Measurements from ENCODE around the gene MIGA2.

MIGA2 gene

DNA sequence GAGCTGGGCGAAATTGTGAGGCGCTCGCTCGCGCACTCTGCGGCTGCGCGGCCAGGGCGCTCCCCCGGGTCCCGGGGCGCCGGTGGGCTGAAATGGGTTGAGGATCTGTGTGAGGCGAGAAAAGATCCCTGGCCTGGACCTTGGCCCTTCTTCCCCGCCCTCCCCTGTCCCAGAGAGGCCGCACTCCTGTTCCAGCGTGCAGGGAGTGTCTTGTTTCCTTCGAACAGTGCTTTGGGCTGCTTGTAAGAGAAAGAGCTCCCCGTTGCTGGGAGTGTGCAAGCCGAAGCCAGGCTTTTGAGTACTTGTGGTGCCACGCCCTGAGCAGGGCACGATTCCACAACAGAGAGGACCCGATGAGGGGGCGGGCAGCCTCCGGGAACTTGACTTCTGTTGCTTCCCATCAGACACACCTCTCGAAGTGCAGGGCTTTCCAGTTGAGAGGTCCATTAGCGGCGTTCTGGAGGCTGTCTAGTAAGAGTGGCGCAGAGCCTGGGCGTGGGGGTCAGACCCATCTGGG, 45.0 kb downstream of the MIGA2 start:
- no peak for DNase-seq (ENCODE audit: low read depth, low spot score)
- WGBS (ENCODE audit: insufficient coverage, insufficient read length) = no CpG with 5 or more reads among the region's 30 CpGs

DNA sequence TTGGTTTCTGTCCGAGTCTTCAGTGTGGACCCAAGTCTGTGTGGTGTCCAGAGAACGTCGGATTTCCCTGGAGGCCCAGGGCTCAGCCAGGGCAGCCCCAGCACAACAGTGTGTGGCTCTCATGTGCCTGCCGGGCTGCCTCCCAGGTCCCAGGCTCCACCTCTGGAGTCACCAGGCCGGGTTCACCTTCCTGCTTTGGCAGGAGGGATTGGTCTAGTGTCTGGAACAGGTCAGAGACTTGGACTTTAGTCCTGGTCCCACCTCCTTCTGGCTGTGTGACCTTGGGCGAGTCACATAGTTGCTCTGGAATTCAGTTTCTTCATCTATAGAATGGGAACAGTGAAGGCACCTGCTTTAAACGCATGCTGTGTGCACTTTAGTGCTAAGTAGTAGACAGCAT, 47.7 kb downstream of the MIGA2 start:
- no peaks in the 10 kb centered on the region for H3K4me1 ChIP-seq (ENCODE audit: control insufficient read depth, insufficient read depth, low read length)
- no peaks in the 10 kb centered on the region for H3K27me3 ChIP-seq (ENCODE audit: control insufficient read depth, insufficient read depth, low read length)
- WGBS (ENCODE audit: insufficient coverage, insufficient read length) = no CpG with 5 or more reads among the region's 7 CpGs
- no peak overlapping the region for H3K27ac ChIP-seq (ENCODE audit: low read length)
- peaks cover 19% of the 10 kb centered on the region for H3K36me3 ChIP-seq (ENCODE audit: control insufficient read depth, insufficient read depth, low read length)
- no peak for DNase-seq (ENCODE audit: low read depth, low spot score)
- no peaks in the 10 kb centered on the region for H3K9me3 ChIP-seq (ENCODE audit: control insufficient read depth, insufficient read depth, low read length)
- no peak overlapping the region for H3K4me3 ChIP-seq (ENCODE audit: low read length)

More for the DNA sequence above, 45.0 kb downstream of the MIGA2 start:
- Histone ChIP-seq H3K9me3 (ENCODE audit: control insufficient read depth, insufficient read depth, low read length) (no peaks in the 10 kb centered on the region), H3K4me1 (ENCODE audit: control insufficient read depth, insufficient read depth, low read length) (no peaks in the 10 kb centered on the region), H3K36me3 (ENCODE audit: control insufficient read depth, insufficient read depth, low read length) (peaks cover 13% of the 10 kb centered on the region), H3K27ac (ENCODE audit: low read length) (no peak overlapping the region), H3K4me3 (ENCODE audit: low read length) (peak overlapping the region; percentile 94; the same call in 1 of the 2 replicates), H3K27me3 (ENCODE audit: control insufficient read depth, insufficient read depth, low read length) (no peaks in the 10 kb centered on the region)

DNA sequence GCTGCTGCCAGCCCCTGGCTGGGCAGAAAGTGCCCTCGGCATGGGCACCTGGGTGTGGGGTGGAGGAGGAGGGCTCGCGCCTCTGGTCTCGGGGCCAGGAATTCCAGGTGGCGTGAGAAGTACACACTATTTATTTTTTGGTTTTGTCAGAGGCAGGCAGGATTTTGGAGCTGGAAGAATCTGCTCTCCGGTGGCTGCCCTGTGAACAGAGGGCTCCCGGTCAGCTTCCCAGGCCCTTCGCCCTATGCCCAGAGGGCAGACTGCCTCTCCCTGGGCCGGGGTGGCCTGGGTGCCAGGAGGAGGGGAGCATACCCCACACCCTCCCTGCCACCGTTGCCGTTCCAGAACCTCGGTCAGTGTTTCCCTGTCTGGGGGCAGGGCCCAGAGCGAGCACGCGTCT, 52.8 kb downstream of the MIGA2 start:
- DNase-seq (ENCODE audit: low read depth, low spot score) = no peak
- Histone ChIP-seq H3K27ac (ENCODE audit: low read length) (no peak overlapping the region), H3K27me3 (ENCODE audit: control insufficient read depth, insufficient read depth, low read length) (no peaks in the 10 kb centered on the region), H3K4me1 (ENCODE audit: control insufficient read depth, insufficient read depth, low read length) (no peaks in the 10 kb centered on the region), H3K36me3 (ENCODE audit: control insufficient read depth, insufficient read depth, low read length) (peaks cover 19% of the 10 kb centered on the region), H3K9me3 (ENCODE audit: control insufficient read depth, insufficient read depth, low read length) (no peaks in the 10 kb centered on the region), H3K4me3 (ENCODE audit: low read length) (no peak overlapping the region)
- WGBS (ENCODE audit: insufficient coverage, insufficient read length) = no CpG with 5 or more reads among the region's 15 CpGs

DNA sequence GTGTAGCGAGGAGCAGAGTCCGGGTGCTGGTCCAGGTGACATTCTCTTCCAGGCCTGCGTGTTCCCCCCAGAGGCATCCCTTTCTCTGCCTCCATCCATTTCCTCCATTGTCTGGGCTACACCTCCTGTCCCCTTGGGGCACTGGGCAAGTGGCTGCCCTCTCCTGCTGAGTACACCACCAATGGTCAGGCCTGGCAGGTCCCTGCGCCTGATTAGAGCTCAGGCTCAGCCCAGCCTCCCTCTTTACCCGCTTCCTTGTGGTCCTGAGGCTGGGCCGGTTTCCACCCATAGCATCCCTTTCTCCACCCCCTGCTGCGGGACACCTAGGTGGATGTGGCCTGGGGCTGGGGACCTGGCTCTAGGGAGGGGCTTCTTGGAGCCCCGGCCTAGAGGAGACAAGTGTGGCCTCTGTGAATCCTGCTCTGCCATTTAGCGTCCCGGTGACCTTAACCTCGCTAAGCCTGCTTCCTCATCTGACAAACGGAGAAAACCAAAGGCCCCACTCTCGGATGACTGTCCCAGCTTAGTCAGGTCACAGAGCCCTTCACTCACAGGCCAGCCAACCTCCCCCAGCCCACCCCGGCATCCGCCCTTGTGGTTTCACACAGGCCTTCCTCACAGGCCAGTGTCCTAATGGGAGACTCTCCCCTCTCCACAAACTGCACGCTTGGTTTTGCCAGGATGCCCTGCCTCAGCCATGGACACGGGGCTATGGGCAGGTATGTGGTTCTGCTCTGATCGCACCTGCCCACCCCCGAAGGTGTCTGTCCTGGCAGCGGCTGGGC, 57.4 kb downstream of the MIGA2 start:
- no peaks in the 10 kb centered on the region; the same call in 1 of the 2 replicates for H3K36me3 ChIP-seq (ENCODE audit: control insufficient read depth, insufficient read depth, low read length)
- no peak for DNase-seq (ENCODE audit: low read depth, low spot score)
- no peak overlapping the region for H3K27ac ChIP-seq (ENCODE audit: low read length)
- no CpG with 5 or more reads among the region's 20 CpGs for WGBS (ENCODE audit: insufficient coverage, insufficient read length)
- no peaks in the 10 kb centered on the region for H3K27me3 ChIP-seq (ENCODE audit: control insufficient read depth, insufficient read depth, low read length)
- H3K9me3 ChIP-seq (ENCODE audit: control insufficient read depth, insufficient read depth, low read length) = no peaks in the 10 kb centered on the region
- H3K4me3 ChIP-seq (ENCODE audit: low read length) = no peak overlapping the region
- H3K4me1 ChIP-seq (ENCODE audit: control insufficient read depth, insufficient read depth, low read length) = no peaks in the 10 kb centered on the region

DNA sequence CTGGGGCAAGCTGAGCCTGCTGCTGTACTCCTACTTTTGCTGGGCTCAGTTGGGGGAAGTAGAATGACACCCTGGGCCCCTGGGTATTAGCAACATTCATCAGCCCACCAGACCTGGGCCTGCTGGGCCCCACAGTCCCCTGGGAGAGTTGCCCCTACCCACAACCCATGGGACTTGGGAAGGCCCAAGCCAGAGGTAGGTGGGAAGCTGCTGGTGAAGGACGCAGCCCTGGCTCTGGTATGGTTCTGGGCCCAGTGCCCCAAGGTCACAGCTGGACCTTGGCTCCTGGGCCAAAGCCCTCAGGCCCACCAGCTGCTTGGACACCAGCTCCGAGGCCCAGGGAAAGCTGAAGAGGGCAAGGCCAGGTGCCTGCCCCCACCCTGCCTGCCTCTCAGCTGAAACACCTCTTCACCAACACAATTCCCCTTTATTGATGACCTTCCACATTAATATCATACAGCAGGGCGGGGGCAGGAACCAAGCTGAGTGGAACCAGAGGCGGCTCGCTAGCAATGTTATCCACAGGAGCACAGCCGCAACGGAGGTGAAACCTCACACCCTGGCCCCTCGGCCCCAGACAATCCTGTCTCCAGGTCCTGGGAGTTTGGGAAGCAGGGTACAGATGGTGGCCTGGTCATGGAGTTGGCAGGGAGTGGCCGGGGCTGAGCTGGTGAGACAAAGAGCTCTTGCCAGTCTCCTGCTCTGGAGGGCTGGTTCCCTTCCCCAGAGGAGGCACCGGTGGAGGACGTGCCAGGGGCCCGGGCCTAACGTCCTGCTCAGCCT, 58.2 kb downstream of the MIGA2 start:
- Histone ChIP-seq H3K36me3 (ENCODE audit: control insufficient read depth, insufficient read depth, low read length) (no peaks in the 10 kb centered on the region; the same call in 1 of the 2 replicates), H3K27ac (ENCODE audit: low read length) (no peak overlapping the region), H3K4me1 (ENCODE audit: control insufficient read depth, insufficient read depth, low read length) (no peaks in the 10 kb centered on the region), H3K27me3 (ENCODE audit: control insufficient read depth, insufficient read depth, low read length) (no peaks in the 10 kb centered on the region), H3K4me3 (ENCODE audit: low read length) (no peak overlapping the region), H3K9me3 (ENCODE audit: control insufficient read depth, insufficient read depth, low read length) (no peaks in the 10 kb centered on the region)
- no CpG with 5 or more reads among the region's 13 CpGs for WGBS (ENCODE audit: insufficient coverage, insufficient read length)
- DNase-seq (ENCODE audit: low read depth, low spot score) = no peak

DNA sequence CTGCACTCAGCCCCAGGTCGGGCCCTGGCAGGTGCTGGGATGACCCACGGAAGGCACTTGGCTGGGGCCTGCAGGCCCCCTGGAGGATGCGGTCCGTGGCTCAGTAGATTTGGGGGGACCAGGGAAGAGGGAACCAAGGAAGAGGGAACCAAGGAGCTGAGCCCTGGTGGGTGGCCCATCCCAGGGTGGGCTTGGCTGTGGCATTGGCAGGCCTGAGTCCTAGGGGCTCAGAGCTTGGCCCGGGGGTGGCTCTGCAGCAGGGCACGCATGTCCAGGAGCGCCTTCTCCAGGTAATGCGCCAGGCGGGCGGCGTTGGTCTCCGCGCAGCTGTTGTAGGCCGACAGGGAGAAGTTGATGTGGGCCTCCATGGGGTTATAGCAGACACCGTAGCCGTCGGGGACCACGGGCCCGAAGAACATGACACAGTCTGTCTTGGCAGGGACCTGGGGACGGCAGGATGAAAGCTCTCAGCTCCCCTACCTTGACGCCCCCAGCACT, 58.8 kb downstream of the MIGA2 start:
- no peaks in the 10 kb centered on the region for H3K9me3 ChIP-seq (ENCODE audit: control insufficient read depth, insufficient read depth, low read length)
- no peaks in the 10 kb centered on the region for H3K4me1 ChIP-seq (ENCODE audit: control insufficient read depth, insufficient read depth, low read length)
- no peak overlapping the region for H3K27ac ChIP-seq (ENCODE audit: low read length)
- DNase-seq (ENCODE audit: low read depth, low spot score) = no peak
- no peaks in the 10 kb centered on the region for H3K27me3 ChIP-seq (ENCODE audit: control insufficient read depth, insufficient read depth, low read length)
- no peak overlapping the region for H3K4me3 ChIP-seq (ENCODE audit: low read length)
- WGBS (ENCODE audit: insufficient coverage, insufficient read length) = no CpG with 5 or more reads among the region's 21 CpGs
- H3K36me3 ChIP-seq (ENCODE audit: control insufficient read depth, insufficient read depth, low read length) = no peaks in the 10 kb centered on the region

DNA sequence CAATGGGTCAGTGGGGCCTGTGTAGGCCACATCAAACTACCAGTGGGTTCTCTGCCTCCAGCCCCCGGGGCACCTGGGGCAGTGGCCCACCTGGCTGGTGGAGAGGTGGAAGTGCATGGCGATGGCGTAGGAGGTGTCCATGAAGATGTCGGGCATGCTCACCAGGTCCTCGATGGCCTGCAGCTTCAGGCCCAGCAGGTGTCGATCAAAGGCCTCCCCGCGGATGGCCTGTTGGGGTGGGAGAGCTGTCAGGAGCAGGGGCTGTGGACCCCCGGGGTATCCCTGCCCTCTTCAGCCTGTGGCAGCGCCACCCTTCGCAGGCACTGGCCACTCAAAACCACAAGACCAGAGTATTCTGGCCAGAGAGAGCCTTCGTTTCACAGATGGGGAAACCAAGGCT, 59.5 kb downstream of the MIGA2 start:
- Histone ChIP-seq H3K9me3 (ENCODE audit: control insufficient read depth, insufficient read depth, low read length) (no peaks in the 10 kb centered on the region), H3K27ac (ENCODE audit: low read length) (no peak overlapping the region), H3K4me3 (ENCODE audit: low read length) (no peak overlapping the region), H3K4me1 (ENCODE audit: control insufficient read depth, insufficient read depth, low read length) (no peaks in the 10 kb centered on the region), H3K36me3 (ENCODE audit: control insufficient read depth, insufficient read depth, low read length) (no peaks in the 10 kb centered on the region), H3K27me3 (ENCODE audit: control insufficient read depth, insufficient read depth, low read length) (no peaks in the 10 kb centered on the region)
- WGBS (ENCODE audit: insufficient coverage, insufficient read length) = no CpG with 5 or more reads among the region's 12 CpGs
- DNase-seq (ENCODE audit: low read depth, low spot score) = no peak

DNA sequence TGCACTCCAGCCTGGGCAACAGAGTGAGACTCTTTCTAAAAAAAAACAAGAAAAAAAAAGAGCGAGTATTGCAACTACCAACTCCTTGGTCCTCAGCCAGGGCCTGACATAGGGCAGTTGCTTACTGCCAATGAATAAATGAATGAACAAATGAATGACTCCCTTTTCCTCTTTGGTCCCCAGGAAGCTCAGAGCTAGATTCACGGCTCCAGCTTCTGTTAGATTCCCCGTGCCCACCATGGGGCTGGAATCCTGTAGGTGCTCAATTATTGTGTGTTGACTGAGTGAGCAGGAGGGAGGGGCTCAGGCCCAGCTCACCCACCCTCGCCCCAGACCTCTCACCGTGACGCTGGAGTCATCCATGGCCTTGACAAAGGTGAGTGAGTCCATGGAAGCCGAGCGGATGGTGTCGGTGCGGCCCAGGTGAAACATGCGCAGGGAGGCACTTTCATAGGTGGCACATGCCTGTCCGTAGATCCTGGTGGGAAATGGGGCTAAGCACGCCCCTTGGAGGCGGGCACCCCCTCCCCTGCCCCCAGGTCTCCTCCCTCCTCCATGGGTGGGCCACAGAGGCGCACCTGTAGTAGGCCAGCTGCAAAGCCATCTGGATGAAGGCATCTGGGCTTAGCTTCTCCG, 61.4 kb downstream of the MIGA2 start:
- H3K27ac ChIP-seq (ENCODE audit: low read length) = no peak overlapping the region
- DNase-seq (ENCODE audit: low read depth, low spot score) = no peak

DNA sequence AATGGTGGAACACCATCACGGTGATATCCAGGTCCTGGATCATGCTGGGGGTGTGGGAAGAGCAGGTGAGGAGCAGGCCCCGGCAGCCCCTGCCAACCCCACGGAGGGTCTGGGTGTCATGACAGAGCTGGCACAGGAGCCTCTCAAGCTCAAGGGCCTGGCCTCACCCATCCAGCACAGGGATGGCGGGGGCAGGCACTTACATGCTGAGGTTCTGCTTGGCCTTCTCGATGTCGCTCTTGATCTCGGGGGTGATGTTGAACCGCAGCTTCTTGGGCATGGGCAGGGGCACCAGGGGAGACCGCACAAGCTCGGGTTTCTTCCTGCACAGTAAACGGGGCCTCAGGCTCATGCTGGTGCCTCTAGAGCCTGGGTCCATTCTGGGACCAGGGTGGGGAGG, 61.9 kb downstream of the MIGA2 start:
- WGBS (ENCODE audit: insufficient coverage, insufficient read length) = no CpG with 5 or more reads among the region's 11 CpGs
- H3K27ac ChIP-seq (ENCODE audit: low read length) = no peak overlapping the region
- H3K4me1 ChIP-seq (ENCODE audit: control insufficient read depth, insufficient read depth, low read length) = no peaks in the 10 kb centered on the region; the same call in 1 of the 2 replicates
- H3K36me3 ChIP-seq (ENCODE audit: control insufficient read depth, insufficient read depth, low read length) = no peaks in the 10 kb centered on the region
- H3K4me3 ChIP-seq (ENCODE audit: low read length) = no peak overlapping the region
- H3K27me3 ChIP-seq (ENCODE audit: control insufficient read depth, insufficient read depth, low read length) = no peaks in the 10 kb centered on the region
- no peak for DNase-seq (ENCODE audit: low read depth, low spot score)
- H3K9me3 ChIP-seq (ENCODE audit: control insufficient read depth, insufficient read depth, low read length) = no peaks in the 10 kb centered on the region

More for the DNA sequence above, 61.4 kb downstream of the MIGA2 start:
- Histone ChIP-seq H3K4me1 (ENCODE audit: control insufficient read depth, insufficient read depth, low read length) (no peaks in the 10 kb centered on the region; the same call in 1 of the 2 replicates), H3K36me3 (ENCODE audit: control insufficient read depth, insufficient read depth, low read length) (no peaks in the 10 kb centered on the region), H3K9me3 (ENCODE audit: control insufficient read depth, insufficient read depth, low read length) (no peaks in the 10 kb centered on the region), H3K4me3 (ENCODE audit: low read length) (no peak overlapping the region), H3K27me3 (ENCODE audit: control insufficient read depth, insufficient read depth, low read length) (no peaks in the 10 kb centered on the region)
- WGBS (ENCODE audit: insufficient coverage, insufficient read length) = no CpG with 5 or more reads among the region's 16 CpGs
